Fibroblast of skin of back (primary cell): ENCODE results near the gene NOTCH1.

ENCODE experiments used
- DNase-seq: peaks from one replicate; pipeline ENCODE4 v3.0.0-alpha.2; 2013

NOTCH1 gene

DNA sequence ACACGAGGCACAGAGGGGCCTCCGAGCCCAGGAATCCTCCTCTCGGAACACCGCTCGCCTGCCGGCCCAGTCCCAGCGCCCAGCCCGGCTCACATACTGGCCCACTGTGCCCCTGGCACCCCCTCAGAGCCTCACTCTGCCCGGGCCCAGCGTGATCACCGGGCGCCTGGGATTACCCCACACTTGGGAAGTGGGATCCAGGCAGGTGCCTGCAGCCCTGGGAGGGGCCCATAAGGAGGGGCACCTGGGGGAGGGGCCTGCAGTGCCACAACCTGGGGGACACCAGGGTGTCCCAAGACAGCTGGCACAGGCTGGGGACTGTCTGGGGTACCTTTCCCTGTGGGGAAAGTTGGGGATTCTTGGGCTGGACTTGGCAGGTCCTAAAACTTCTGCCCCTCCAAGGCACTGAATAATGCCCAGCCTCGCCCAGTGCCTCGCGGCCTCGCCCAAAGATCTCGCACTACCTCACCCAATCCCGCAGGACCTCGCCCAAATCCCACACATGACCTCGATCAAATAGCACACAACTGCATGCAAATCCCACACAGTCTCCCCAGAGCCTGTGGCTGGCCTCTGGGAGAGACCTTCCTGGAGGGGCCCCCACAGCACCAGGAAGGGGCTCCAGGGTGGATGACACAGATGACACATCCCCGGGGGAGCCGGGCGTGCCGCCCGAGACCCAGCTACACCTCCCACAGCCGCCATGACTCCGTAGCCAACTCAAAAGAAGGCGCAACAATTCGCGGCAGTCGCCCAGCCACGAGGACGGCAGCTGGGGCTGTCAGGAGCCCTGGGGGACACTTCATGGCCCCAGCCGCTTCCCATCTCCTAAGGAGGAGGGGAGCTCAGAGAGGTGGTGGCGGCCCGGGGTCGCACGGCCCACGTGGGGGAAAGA, 13.7 kb downstream of the NOTCH1 start:
- DNase-seq: no peak

DNA sequence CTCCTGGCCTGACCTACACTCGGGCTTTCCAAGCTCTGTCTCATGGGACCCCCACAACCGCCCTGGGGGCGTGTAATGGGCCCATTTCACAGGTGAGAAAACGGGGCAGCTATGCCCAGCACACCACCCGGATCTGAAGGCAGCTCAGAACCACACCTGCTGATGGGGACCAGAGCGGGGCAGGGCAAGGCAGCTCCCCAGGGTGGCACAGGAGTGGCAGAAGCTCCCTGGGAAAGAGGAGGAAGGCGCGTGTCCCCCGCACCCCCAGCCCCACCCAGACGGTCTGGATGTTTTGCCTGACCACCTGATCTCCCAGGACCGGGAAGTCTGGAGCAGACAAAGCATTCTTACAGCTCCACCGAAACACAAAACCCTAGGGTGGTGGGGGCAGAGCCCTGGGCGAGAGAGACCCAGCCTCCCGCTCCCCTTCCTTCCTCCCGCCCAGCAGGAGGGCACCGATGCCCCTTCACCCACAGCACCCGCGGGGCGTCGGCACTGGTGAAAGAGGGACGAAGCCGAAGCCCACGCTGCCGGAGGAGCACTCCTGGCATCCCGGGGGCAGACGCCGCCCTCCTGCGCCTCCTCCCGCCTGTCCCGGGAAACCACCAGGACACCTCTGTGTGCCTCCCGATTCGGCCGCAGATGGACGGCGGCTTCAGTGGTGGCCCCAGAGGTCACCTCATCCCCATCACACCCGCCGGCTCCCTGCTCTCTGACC, 14.5 kb downstream of the NOTCH1 start:
- no peak for DNase-seq

DNA sequence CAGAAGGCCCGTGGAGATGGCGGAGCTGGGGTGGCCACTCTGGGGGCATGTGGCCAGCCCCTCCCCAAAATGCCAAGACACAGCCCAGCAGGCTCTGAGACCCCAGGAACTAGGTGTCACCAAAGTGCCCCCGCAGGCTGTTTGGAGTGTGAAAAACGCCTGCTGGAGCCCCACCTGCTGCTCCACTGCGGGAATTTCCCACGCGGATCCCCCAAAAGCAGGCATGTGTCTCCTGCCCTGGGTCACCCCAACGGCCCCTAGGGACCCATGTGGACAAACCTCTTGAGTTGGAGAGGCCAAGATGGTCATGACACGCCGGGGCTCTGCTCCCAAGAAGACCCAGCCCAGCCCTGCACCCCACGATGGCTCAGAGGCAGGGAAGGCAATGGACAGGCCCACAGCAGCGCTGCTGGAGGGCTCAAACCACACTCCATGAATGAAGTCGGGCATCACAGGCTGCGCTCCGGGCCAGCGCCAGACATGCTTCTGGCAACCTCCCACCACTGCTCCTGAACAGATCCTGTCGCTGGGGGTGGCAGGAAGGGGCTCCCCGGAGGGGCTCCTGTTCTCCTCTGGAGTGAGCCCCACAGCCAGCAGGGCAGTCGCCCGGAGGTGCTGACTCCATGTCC, 15.3 kb downstream of the NOTCH1 start:
- no peak for DNase-seq

DNA sequence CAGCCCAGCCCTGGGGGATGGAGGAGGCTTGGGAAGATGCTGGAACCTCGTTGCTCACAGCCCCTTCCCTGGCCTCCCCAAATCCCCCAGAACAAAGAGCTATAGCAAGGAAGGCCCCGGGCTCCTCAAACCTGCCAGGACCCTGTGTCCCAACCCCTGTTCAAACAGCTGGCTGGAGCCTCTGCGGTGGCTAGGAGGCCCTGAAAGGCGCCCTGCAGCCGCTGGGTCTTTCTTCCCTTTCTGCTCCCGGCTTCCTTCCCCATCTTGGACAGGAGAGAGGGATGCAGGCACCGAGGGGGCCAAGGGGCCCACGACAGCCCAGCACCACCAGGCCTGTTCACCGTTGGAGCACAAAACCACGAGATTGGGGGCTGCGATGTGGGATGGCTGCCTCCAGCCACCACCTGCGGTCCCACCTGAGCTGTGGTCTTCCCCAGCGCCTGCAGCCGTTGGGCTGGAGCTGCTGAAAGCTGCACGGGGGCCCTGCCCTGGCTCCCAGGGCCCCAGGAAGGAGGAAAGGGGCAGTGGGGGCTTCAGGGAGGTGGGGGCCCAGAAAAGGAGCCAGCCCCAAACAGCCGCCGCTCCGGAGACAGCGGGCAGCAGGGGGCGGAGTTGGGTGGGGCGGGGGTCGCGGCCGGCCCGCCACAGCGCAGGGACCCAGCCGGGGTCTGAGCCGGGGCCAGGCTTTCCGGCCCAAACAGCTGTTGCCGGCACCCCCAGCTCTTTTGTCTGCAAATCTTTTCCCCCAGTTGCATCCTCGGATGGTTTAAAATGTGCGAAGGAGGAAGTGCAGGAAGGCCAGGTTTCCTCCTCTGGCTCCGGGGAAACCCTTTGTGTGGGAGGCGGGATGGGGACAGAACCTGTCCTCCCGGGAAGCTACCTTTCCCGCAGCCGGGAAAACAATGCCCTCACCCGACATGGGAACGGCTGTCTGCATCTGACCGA, 16.1 kb downstream of the NOTCH1 start:
- DNase-seq: no peak

GRCh38 chr9:136528716-136529341, 17.0 kb downstream of the NOTCH1 start:
- DNase-seq: no peak

- DNase-seq: peak; percentile 36
Measured at GRCh38 chr9:136527721-136528710, 17.8 kb downstream of the NOTCH1 start.

DNA sequence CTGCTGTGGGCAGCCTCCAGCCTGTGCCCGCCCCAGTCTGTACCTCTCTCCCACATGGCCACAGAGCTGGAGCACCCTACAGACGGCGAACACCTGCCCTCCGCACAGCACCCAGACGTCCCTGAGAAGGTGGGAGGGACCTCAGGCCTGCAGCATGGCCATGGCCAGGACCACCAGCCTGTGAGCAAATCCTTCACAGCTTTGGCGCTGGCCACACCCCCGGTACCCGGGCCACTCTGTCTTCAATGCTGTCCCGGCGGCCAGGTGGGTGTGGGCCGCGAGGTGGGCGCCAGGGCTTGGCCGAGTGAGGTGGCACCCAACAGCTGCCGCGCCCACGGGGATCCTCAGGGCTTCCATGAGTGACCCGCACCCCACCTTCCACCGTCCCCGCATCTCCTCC, 18.7 kb downstream of the NOTCH1 start:
- DNase-seq: no peak

GRCh38 chr9:136526625-136527066, 19.2 kb downstream of the NOTCH1 start:
- DNase-seq: no peak

- DNase-seq: no peak
Measured at GRCh38 chr9:136525841-136526499, 19.9 kb downstream of the NOTCH1 start.

DNA sequence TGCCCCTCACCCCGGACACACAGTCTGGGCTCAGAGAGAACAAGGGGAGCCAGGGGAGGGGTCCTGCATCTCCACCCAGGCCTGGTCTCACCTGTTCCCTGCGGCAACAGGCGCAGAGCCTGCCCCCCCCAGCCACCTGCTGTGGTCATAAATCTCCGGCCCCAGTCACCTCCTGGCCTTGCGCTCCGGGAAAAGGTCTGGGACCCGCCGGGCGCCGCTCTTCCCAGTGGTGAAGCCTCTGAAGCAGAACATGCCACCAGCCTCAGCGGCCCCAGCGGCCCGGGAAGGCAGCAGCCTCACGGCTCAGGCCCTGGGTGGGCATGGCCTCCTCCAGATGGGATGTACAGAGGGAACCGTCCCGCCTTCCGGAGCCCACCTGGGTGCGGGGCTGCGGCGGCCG, 20.6 kb downstream of the NOTCH1 start:
- DNase-seq: no peak

DNA sequence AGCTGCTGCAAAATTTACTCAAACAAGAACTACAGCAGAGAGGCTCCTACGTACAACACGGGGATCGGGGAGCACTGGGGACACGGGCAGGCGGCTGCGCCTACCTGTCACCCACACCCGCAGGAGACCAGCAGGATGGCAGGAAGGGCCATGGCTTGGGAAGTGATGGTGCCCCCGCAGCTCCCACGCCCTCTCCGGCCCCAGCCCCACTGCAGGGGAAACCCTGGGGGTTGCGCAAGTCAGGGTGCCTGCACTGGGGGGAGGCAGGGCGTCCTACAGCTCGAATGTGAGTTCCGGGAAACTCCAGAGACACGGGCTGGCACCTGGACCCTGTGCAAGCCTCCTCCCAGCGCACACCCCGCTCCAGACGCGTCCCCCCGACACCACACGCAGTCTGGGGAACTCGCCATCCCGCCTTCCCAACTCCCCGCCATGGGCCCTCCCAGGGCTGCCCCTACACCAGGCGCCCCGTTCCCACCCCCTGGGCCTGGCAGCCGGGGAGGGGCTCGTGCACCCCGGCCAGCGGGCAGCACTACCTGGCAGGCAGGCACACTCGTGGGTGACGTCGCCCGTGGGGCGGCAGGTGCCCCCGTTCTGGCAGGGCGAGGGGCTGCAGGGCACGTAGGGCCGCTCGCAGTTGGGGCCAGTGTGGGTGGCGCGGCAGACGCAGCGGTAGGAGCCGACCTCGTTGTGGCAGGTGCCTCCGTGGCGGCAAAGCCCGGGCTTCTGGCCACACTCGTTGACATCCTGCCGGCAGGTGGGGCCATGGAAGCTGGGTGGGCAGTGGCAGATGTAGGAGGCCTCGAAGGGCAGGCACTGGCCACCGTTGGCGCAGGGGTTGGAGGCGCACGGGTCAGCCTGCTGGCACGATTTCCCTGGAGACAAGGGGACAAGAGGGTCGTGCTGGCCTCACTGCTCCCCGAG, 23.3 kb downstream of the NOTCH1 start:
- DNase-seq: no peak

- DNase-seq: no peak
Measured at GRCh38 chr9:136521537-136521936, 24.3 kb downstream of the NOTCH1 start.

DNA sequence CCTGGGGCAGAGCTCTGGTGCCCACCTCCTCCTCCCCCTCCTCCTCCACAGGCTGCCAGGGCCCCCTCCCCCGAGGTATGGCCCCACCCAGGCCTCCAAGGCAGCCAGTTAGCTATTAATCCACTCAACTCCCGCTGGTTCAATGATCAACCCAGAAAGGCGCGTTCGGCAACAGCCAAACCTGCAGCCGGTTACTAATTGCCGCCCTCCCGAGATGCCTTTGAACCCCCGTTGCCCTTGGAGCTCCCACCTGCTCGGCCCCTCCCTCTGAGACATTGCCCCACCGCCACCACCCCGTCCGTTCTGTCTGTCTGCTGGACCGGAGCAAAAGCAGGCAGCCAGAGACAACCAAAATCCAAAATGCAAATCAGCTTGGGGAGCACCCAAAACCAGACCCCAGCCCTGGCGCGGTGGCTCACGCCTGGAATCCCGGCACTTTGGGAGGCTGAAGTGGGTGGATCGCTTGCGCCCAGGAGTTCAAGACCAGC, 25.8 kb downstream of the NOTCH1 start:
- no peak for DNase-seq

GRCh38 chr9:136519263-136520052, 26.4 kb downstream of the NOTCH1 start:
- no peak for DNase-seq

GRCh38 chr9:136518623-136519022, 27.2 kb downstream of the NOTCH1 start:
- no peak for DNase-seq

DNA sequence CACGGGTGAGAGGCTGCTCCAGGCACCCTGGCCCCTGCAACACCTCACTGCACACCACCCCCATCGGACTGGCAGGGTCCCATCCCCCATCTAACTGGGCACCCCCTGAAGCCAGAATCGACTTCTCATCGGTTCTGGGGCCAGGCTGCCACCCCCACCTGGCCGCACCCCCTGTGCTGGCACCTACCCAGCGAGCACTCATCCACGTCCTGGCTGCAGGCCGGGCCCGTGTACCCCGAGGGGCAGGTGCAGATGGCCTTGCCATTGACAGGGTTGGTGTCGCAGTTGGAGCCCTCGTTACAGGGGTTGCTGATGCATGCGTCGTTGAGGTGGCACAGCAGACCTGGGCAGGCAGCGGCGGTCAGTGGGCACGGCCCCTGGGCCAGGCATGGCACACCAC, 27.9 kb downstream of the NOTCH1 start:
- DNase-seq: no peak

DNA sequence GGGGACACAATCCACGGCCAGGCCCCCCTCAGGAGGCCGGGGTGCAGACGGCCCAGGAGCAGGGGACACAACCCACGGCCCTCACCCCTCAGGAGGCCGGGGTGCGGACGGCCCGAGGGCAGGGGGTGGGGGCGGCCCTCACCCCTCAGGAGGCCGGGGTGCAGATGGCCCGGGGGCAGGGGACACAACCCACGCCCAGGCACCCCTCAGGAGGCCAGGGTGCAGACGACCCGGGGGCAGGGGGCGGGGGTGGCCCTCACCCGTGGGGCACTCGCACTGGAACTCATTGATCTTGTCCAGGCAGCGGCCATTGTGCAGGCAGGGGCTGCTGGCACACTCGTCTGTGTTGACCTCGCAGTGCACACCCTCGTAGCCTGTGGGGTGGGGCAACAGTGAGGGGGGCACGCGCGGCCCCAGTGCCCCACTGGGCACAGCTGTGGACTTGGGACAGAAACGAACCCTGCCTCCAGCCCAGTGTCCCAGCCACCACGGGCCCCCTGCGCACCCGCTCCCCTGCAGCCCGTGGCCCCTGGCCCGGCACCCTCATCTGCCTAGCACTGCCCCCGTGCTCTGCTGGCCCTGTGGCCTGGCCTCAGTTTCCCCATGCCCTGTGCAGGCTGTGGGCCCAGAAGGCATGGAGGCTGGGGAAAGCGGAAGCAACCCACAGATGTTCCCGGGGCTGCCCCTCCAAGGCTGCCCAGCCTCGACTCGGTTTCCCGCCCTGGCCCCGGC, 28.7 kb downstream of the NOTCH1 start:
- no peak for DNase-seq
